Naive thymus-derived CD4-positive, alpha-beta T cell (primary cell): ENCODE results near the gene ADAMTS6. TPM values are rescaled to one million over a fixed set of nuclear protein-coding genes. Genes with fewer than 3 reads are reported as not detected.

ENCODE experiments used
- ATAC-seq: fragments of 150-1000 bp; cut with Tn5 transposase; 2 replicates; pipeline ENCODE4 v1.10.0; 2021; ENCODE audit warnings: mild to moderate bottlenecking, moderate library complexity
- CTCF ChIA-PET: fragments of 350-600 bp; sonication (Branson Sonifier 250); formaldehyde crosslinking; loops from one replicate; lab custom pipeline; 2021; ENCODE audit warnings: antibody characterized with exemption; lab: Charles Lee
- POLR2A ChIA-PET: fragments of 350-600 bp; sonication (Branson Sonifier 250); formaldehyde crosslinking; loops from one replicate; lab custom pipeline; 2021; ENCODE audit warnings: antibody characterized with exemption, inconsistent platforms; lab: Charles Lee
- DNase-seq, 9 donors: peaks; one replicate each; pipeline versions ENCODE4 v3.0.0 to v3.0.0-alpha.2; 2020 to 2022; ENCODE audit warnings: mixed read lengths in 1 of 9
- H3K27ac ChIP-seq: one replicate; pipeline ENCODE4 v1.7.0; 2013; ENCODE audit warnings: mild to moderate bottlenecking, low read depth, low read length, moderate library complexity
- H3K27me3 ChIP-seq, 2 donors: one replicate each; pipeline ENCODE4 v1.7.0; 2013; ENCODE audit warnings: low read length in 2 of 2, mild to moderate bottlenecking in 2 of 2, moderate library complexity in 2 of 2; ENCODE audit not compliant: control insufficient read depth in 2 of 2, insufficient read depth in 2 of 2
- H3K36me3 ChIP-seq, 3 experiments: 1 replicate in 2 of 3; 2 replicates in 1 of 3; pipeline ENCODE4 v1.7.0; 2013; ENCODE audit warnings: low read length in 3 of 3, mild to moderate bottlenecking in 3 of 3, moderate library complexity in 1 of 3; ENCODE audit not compliant: insufficient read depth in 3 of 3, control insufficient read depth in 2 of 3
- H3K4me1 ChIP-seq, 2 donors: one replicate each; pipeline ENCODE4 v1.7.0; 2013; ENCODE audit warnings: low read length in 2 of 2, mild to moderate bottlenecking in 2 of 2, moderate library complexity in 1 of 2; ENCODE audit not compliant: control insufficient read depth in 2 of 2, insufficient read depth in 2 of 2
- H3K4me3 ChIP-seq: 2 replicates; pipeline ENCODE4 v1.7.0; 2013; ENCODE audit warnings: mild to moderate bottlenecking, low read length
- H3K9me3 ChIP-seq, 3 experiments: 1 replicate in 2 of 3; 2 replicates in 1 of 3; pipeline ENCODE4 v1.7.0; 2013; ENCODE audit warnings: low read length in 3 of 3; ENCODE audit not compliant: control insufficient read depth in 2 of 3
- H3K27ac Mint-ChIP-seq, 9 donors: one replicate each; pipeline ENCODE4 v1.8.0; 2020 to 2022; ENCODE audit warnings: mixed read lengths in 9 of 9, mild to moderate bottlenecking in 8 of 9, moderate library complexity in 5 of 9, inconsistent platforms in 2 of 9
- H3K27me3 Mint-ChIP-seq, 5 donors: one replicate each; pipeline ENCODE4 v1.8.0; 2021 to 2022; ENCODE audit warnings: mixed read lengths in 5 of 5, mild to moderate bottlenecking in 1 of 5
- H3K36me3 Mint-ChIP-seq, 5 donors: one replicate each; pipeline ENCODE4 v1.8.0; 2020 to 2022; ENCODE audit warnings: mixed read lengths in 5 of 5, mild to moderate bottlenecking in 3 of 5, inconsistent platforms in 1 of 5
- H3K4me1 Mint-ChIP-seq, 7 donors: one replicate each; pipeline ENCODE4 v1.8.0; 2020 to 2022; ENCODE audit warnings: mixed read lengths in 7 of 7, mild to moderate bottlenecking in 3 of 7, inconsistent platforms in 1 of 7
- H3K4me3 Mint-ChIP-seq, 10 donors: one replicate each; pipeline ENCODE4 v1.8.0; 2020 to 2022; ENCODE audit warnings: mild to moderate bottlenecking in 10 of 10, mixed read lengths in 10 of 10, moderate library complexity in 6 of 10, inconsistent platforms in 2 of 10
- H3K9me3 Mint-ChIP-seq, 11 donors: one replicate each; pipeline ENCODE4 v1.8.0; 2020 to 2022; ENCODE audit warnings: mixed read lengths in 11 of 11, mild to moderate bottlenecking in 4 of 11, inconsistent platforms in 1 of 11, moderate library complexity in 1 of 11
- intact Hi-C, 2 donors: fragments of 100-400 bp; cut with micrococcal nuclease; formaldehyde crosslinking; loops; one replicate each; pipeline ENCODE4 v1.15.1; 2023
- polyA plus RNA-seq, 2 donors: library from polyadenylated mRNA; unstranded; fragments of 300-500 nt; fragmentation: Illumina TruSeq; gene quantifications; one replicate each; pipeline ENCODE4 v1.2.3, GENCODE V29; 2021
- total RNA-seq, 6 experiments: library from RNA in 5 of 6; stranded (reverse) in 5 of 6; gene quantifications; 1 replicate in 5 of 6; 2 replicates in 1 of 6; pipeline ENCODE4 v1.2.3 and lab custom pipeline; 2021 to 2026

Gene ADAMTS6
- total and polyA plus RNA-seq, 7 experiments from 2014 or later: 0.14 to 4.5 (median 2.6) TPM

DNA sequence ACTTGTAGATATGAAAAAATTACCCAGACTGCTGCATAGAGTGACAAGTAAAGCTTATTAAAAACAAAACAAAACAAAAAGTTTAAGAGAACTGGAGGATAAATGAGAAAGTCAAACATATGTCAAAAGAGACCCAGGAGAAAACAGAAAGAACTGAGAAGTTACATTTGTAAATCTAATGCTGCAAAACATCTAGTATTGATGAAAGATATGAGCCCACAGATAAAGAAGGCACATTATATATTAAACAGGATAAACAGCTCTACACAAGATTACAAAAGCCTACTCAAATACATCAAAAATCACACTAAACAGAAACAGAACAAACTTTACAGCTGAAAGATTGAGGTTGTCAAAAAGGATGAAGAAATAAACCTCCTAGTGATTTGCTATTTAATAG is 55.1 kb downstream of the ADAMTS6 start:
- no peak overlapping the region for H3K27ac ChIP-seq
- no peak overlapping the region for H3K4me3 ChIP-seq
- Mint-ChIP-seq H3K36me3 (peaks cover 0 to 8% (median 0%) of the 10 kb centered on the region in 5 donors), H3K27me3 (no peaks in the 10 kb centered on the region), H3K4me1 (no peaks in the 10 kb centered on the region), H3K4me3 (no peak overlapping the region), H3K27ac (no peak overlapping the region), H3K9me3 (peaks cover 0 to 6% (median 4%) of the 10 kb centered on the region in 11 donors)
- no peaks in the 10 kb centered on the region for H3K9me3 ChIP-seq
- POLR2A ChIA-PET: no interaction called here
- intact Hi-C loops: no loop called here
- no peaks in the 10 kb centered on the region for H3K4me1 ChIP-seq
- DNase-seq: no peak
- no peaks in the 10 kb centered on the region for H3K27me3 ChIP-seq
- CTCF ChIA-PET: no interaction called here
- ATAC-seq: no peak
- H3K36me3 ChIP-seq: no peaks in the 10 kb centered on the region

DNA sequence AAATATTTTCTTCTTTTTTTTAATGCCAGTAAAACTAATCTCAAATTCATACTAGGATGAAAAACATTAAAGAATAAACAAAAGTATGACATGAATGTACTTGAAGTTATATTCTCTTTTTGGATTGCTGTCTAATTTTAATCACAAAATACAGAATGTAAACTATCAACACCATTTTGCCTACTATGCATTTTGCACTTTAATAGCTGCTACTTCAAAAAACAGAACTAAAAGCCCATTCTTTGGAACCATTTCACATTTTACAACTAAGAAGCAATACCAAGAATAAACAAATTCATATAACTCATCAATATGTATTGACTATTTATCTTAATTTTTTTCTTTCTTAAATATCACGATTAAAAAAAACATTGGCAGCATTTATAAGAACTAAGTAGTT is 58.1 kb downstream of the ADAMTS6 start:
- intact Hi-C loops: no loop called here
- Mint-ChIP-seq H3K9me3 (peaks cover 0 to 32% (median 13%) of the 10 kb centered on the region in 11 donors), H3K27me3 (no peaks in the 10 kb centered on the region), H3K4me1 (no peaks in the 10 kb centered on the region), H3K4me3 (no peak overlapping the region), H3K36me3 (peaks cover 0 to 31% (median 4%) of the 10 kb centered on the region in 5 donors), H3K27ac (no peak overlapping the region)
- H3K36me3 ChIP-seq: no peaks in the 10 kb centered on the region
- no peak overlapping the region for H3K4me3 ChIP-seq
- no peak for ATAC-seq
- ChIA-PET POLR2A (no interaction called here), CTCF (no interaction called here)
- no peaks in the 10 kb centered on the region for H3K27me3 ChIP-seq
- no peaks in the 10 kb centered on the region for H3K4me1 ChIP-seq
- no peaks in the 10 kb centered on the region for H3K9me3 ChIP-seq
- no peak overlapping the region for H3K27ac ChIP-seq
- no peak for DNase-seq

DNA sequence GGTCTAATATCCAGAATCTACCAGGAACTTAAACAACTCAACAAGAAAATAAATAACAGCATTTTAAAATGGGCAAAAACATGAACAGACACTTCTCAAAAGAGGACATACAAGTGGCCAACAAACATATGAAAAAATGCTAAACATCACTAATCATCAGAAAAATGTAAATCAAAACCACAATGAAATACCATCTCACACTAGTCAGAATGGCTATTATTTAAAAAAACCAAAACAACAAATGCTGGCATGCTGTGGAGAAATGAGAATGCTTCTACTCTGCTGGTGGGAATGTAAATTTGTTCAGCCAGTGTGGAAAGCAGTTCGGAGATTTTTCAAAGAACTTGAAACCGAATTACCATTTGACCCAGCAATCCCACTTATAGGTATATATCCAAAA is 63.1 kb downstream of the ADAMTS6 start:
- Mint-ChIP-seq H3K27ac (no peak overlapping the region), H3K27me3 (no peaks in the 10 kb centered on the region), H3K9me3 (peaks cover 0 to 58% (median 19%) of the 10 kb centered on the region in 11 donors), H3K4me3 (no peak overlapping the region), H3K36me3 (peaks cover 0 to 37% (median 10%) of the 10 kb centered on the region in 5 donors), H3K4me1 (no peaks in the 10 kb centered on the region)
- ATAC-seq (no peak), DNase-seq (no peak)
- no peaks in the 10 kb centered on the region for H3K4me1 ChIP-seq
- ChIA-PET POLR2A (no interaction called here), CTCF (no interaction called here)
- no peaks in the 10 kb centered on the region for H3K36me3 ChIP-seq
- H3K27ac ChIP-seq: no peak overlapping the region
- no peak overlapping the region for H3K4me3 ChIP-seq
- no peaks in the 10 kb centered on the region for H3K9me3 ChIP-seq
- intact Hi-C loops: no loop called here
- no peaks in the 10 kb centered on the region for H3K27me3 ChIP-seq

DNA sequence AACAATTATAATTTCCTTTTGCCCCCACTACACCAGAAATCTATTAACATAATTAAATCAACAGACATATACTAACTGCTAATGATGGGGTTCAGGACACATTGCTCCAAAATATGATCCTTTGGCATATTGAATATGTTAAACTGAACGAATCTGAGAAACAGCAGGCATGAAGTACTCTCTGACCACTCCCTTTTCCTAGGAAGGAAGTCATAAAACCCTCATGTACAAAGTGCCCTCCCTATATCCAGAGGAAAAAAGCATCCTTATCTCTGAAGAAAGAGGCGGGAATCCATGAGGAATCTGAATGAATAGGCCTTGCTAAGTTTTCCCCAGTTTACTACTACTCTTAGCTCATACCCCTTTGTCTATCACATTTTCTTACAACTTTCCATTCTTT is 67.9 kb downstream of the ADAMTS6 start:
- ATAC-seq: no peak
- H3K27me3 ChIP-seq: no peaks in the 10 kb centered on the region
- ChIA-PET POLR2A (no interaction called here), CTCF (interaction anchor here (0.6 kb wide), 1 partner anchor 900 kb away, joined by 3 read pairs; no protein-coding TSS in a partner anchor)
- Mint-ChIP-seq H3K4me1 (no peaks in the 10 kb centered on the region), H3K27ac (no peak overlapping the region), H3K4me3 (no peak overlapping the region), H3K27me3 (no peaks in the 10 kb centered on the region), H3K9me3 (peaks cover 0 to 28% (median 10%) of the 10 kb centered on the region in 11 donors), H3K36me3 (peaks cover 0 to 24% (median 8%) of the 10 kb centered on the region in 5 donors)
- H3K9me3 ChIP-seq: no peaks in the 10 kb centered on the region
- no peak overlapping the region for H3K4me3 ChIP-seq
- H3K4me1 ChIP-seq: no peaks in the 10 kb centered on the region
- H3K36me3 ChIP-seq: no peaks in the 10 kb centered on the region
- H3K27ac ChIP-seq: no peak overlapping the region
- no peak for DNase-seq
- intact Hi-C loops: no loop called here

DNA sequence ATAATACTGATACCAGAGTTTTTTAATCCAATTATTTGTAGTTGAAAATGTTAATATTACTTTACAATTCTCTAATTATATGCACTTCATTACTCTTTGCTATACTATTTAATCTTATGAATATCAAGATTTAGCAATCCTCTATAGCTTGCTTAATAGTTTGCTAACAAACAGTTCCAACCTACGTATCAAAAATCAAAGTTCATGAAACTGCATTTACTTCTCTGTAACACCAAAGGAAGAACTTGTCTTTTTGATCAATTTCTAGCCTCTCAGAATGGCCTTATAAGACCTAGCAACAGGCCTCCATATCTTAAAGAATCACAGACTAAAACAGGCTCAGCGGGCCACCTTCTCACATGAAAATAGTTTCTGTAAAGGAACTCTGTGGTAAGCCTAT is 68.9 kb downstream of the ADAMTS6 start:
- Histone ChIP-seq H3K9me3 (no peaks in the 10 kb centered on the region), H3K4me1 (no peaks in the 10 kb centered on the region), H3K4me3 (no peak overlapping the region), H3K27me3 (no peaks in the 10 kb centered on the region), H3K27ac (no peak overlapping the region), H3K36me3 (no peaks in the 10 kb centered on the region)
- DNase-seq (no peak), ATAC-seq (no peak)
- Mint-ChIP-seq H3K27me3 (no peaks in the 10 kb centered on the region), H3K36me3 (peaks cover 0 to 27% (median 8%) of the 10 kb centered on the region in 5 donors), H3K27ac (no peak overlapping the region), H3K4me3 (no peak overlapping the region), H3K9me3 (peaks cover 0 to 20% (median 10%) of the 10 kb centered on the region in 11 donors), H3K4me1 (no peaks in the 10 kb centered on the region)
- ChIA-PET POLR2A (no interaction called here), CTCF (no interaction called here)
- intact Hi-C loops: no loop called here

DNA sequence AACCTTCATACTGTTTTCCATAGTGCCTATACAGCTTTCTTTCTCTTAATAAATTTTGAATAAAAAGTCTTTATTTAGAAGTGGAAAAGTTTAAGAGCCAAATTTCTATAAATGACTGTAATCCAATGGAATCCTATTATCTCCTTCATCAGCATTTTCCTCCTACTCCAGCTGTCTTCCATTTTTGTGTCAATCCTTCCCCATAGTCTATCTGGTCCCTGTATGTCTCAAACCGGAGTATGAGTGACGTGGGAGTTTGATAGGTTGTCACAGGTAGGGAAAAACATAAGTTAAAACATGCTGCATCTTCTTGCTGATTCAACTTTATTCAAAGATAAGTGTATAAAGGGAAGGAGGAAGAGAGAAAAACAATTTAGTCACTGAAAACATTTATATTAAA is 70.4 kb downstream of the ADAMTS6 start:
- H3K36me3 ChIP-seq: no peaks in the 10 kb centered on the region
- intact Hi-C loops: no loop called here
- H3K4me3 ChIP-seq: no peak overlapping the region
- Mint-ChIP-seq H3K27ac (no peak overlapping the region), H3K27me3 (peaks cover 0 to 5% (median 0%) of the 10 kb centered on the region in 5 donors), H3K36me3 (peaks cover 0 to 30% (median 5%) of the 10 kb centered on the region in 5 donors), H3K9me3 (peaks cover 0 to 10% (median 3%) of the 10 kb centered on the region in 11 donors), H3K4me1 (no peaks in the 10 kb centered on the region), H3K4me3 (no peak overlapping the region)
- no peak overlapping the region for H3K27ac ChIP-seq
- CTCF ChIA-PET: no interaction called here
- POLR2A ChIA-PET: no interaction called here
- ATAC-seq (no peak), DNase-seq (no peak)
- no peaks in the 10 kb centered on the region for H3K4me1 ChIP-seq
- no peaks in the 10 kb centered on the region for H3K27me3 ChIP-seq
- no peaks in the 10 kb centered on the region for H3K9me3 ChIP-seq

DNA sequence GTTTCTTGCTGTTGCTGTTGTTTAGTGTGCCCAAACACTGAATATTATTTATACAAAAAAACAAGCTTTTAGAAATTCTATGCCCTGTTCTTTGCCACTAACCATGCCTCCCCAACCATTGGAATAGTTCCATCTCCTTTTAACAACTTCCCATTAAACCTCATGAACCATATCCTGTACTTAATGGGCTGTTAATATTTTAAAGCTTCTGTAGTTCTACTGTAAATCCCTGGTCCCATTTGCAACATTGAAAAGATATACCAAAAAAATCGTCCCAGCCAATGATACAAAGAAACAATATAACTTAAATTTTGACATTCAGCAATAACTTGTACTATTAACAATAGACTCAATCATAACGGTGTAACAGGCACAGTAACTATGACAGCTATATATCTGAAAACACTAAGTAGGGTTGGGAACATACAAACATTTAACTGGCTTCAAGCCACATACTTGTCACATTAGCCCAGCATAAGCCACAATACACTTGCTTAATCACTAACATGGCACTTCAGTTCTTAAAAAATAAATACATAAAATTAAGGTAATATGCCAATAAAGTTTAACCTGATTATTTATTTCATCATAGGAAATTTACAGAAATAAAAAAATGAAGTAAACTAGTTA is 86.1 kb downstream of the ADAMTS6 start:
- Mint-ChIP-seq H3K27me3 (peaks cover 0 to 4% (median 0%) of the 10 kb centered on the region in 5 donors), H3K36me3 (no peaks in the 10 kb centered on the region)

More for the DNA sequence above, 86.1 kb downstream of the ADAMTS6 start:
- H3K4me1 ChIP-seq: no peaks in the 10 kb centered on the region
- DNase-seq (no peak), ATAC-seq (no peak)
- no peaks in the 10 kb centered on the region for H3K36me3 ChIP-seq
- H3K9me3 ChIP-seq: no peaks in the 10 kb centered on the region
- H3K4me3 ChIP-seq: no peak overlapping the region
- H3K27ac ChIP-seq: no peak overlapping the region
- H3K4me3 Mint-ChIP-seq: no peak overlapping the region
- H3K9me3 Mint-ChIP-seq: peaks cover 0 to 5% (median 0%) of the 10 kb centered on the region in 11 donors
- no peak overlapping the region for H3K27ac Mint-ChIP-seq
- no peaks in the 10 kb centered on the region for H3K27me3 ChIP-seq
- intact Hi-C loops: no loop called here
- H3K4me1 Mint-ChIP-seq: no peaks in the 10 kb centered on the region
- POLR2A ChIA-PET: no interaction called here
- CTCF ChIA-PET: no interaction called here
